Transverse colon (tissue), 4 donors: ENCODE measurements around the gene MUC20.

Experiments
- CTCF ChIP-seq, 5 experiments: fragments of 200-600 bp in 3 of 5; fragments of 450-650 bp in 2 of 5; sonication (generic) in 3 of 5; IDR thresholded peaks; 1 replicate in 2 of 5; 2 replicates in 3 of 5; pipeline ENCODE4 v1.5.1; 2016 to 2017; ENCODE audit warnings: antibody characterized with exemption in 5 of 5, inconsistent platforms in 3 of 5, mild to moderate bottlenecking in 2 of 5, moderate library complexity in 1 of 5
- EP300 ChIP-seq: sonication (generic); formaldehyde crosslinking; IDR thresholded peaks from one replicate; pipeline ENCODE4 v1.6.1; 2017; ENCODE audit warnings: antibody characterized with exemption, low read depth
- POLR2AphosphoS5 ChIP-seq, 3 donors: sonication (generic); formaldehyde crosslinking; IDR thresholded peaks; one replicate each; pipeline ENCODE4 v1.6.1; 2016; ENCODE audit warnings: antibody characterized with exemption in 3 of 3

GRCh38 chr3:195755791-195756676 lies 35.3 kb downstream of the MUC20 start:
- TF ChIP-seq CTCF (IDR thresholded peaks at IDR 0.05) (no peak), EP300 (no peak), POLR2AphosphoS5 (IDR thresholded peaks at IDR 0.05) (no peak)
